ENCODE results near the gene HNF1B.

Gene HNF1B

DNA sequence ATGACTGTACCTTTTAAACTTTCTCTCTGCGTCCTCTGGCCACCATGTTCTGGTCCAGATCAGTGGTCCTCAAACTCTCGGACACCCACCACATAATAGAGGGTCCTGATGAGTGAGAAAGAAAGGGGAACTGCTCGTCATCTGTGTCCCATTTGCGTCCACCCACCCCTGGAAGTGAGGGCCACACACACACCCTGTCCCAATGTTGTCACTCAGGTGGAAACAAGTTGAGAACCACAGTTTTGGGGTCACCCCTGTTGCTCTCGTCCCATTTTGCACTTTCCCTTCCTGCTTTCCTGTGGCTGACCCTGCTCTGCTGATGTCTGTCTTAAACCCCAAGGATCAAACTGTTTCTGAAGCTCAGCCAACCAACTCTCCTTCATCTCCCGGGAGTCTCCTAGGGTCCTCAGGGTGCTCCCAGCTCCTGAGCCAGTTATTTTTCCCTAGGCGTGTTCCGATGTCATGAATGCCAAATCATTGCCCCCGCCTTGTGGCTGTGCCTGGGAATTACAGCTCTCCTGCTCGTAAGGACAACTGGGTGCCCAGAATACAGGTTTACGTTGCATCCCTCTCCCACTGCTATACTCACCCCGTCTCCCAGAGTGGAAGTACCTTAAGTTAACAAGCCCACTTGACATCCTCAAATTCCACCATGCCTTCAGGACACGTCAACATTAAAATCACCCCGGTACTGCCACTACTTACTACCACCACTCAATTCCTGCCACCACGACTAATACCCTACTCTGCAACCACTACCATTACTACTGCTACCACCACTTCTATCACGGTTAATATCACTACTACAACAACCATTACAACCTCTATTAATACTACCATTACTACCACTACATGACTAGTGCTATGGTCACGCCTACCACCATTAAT, 26.0 kb upstream of the HNF1B start:
- H3K27ac ChIP-seq, result no peak overlapping the region
- no peak for TF ChIP-seq ZFX (IDR thresholded peaks at IDR 0.05)
- TF ChIP-seq, protein P1, sequence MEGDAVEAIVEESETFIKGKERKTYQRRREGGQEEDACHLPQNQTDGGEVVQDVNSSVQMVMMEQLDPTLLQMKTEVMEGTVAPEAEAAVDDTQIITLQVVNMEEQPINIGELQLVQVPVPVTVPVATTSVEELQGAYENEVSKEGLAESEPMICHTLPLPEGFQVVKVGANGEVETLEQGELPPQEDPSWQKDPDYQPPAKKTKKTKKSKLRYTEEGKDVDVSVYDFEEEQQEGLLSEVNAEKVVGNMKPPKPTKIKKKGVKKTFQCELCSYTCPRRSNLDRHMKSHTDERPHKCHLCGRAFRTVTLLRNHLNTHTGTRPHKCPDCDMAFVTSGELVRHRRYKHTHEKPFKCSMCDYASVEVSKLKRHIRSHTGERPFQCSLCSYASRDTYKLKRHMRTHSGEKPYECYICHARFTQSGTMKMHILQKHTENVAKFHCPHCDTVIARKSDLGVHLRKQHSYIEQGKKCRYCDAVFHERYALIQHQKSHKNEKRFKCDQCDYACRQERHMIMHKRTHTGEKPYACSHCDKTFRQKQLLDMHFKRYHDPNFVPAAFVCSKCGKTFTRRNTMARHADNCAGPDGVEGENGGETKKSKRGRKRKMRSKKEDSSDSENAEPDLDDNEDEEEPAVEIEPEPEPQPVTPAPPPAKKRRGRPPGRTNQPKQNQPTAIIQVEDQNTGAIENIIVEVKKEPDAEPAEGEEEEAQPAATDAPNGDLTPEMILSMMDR (conservative IDR thresholded peaks at IDR 0.05), result peak; percentile 90

DNA sequence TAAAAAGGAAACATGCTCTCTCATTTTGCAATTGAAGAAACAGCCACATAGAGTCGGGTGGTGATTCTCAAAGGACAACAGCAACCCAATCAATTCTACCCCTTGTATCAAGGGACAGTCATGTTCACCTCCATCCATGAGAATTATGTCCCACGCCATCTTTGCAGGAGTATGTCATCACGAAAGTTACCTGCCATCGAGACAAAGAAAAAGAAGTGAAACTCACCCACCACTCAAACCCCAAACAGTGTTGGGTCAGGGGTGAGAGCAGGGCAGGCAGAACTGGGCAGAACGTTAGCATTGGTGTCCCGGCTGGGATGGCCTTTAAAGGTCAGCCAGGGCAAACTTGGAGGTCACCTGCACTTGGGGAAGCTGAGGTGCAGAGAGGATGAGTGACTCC, 24.2 kb upstream of the HNF1B start:
- H3K27ac ChIP-seq, result no peak overlapping the region
- no peak for TF ChIP-seq ZFX (IDR thresholded peaks at IDR 0.05)
- TF ChIP-seq, protein P1 (conservative IDR thresholded peaks at IDR 0.05), result no peak

DNA sequence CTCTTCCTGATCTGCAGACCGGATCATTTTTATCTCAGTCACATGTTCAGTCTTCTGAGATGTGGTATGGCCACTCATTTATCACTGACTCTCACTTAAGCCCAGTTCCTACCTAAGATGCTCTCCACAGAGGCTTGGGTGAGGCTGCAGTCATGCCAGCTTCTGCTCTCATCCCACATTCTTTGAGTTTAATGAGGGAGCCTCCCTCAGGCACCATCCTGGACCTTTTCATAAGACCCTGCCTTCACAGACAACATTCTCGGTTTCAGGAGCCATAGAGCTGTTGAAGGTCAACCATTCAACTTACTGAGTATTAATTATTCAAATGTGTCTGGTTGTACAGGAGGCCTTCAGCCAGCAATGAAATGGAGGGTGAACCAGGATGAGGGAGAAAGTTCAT, 23.6 kb upstream of the HNF1B start:
- no peak overlapping the region for H3K27ac ChIP-seq
- TF ChIP-seq ZFX (IDR thresholded peaks at IDR 0.05), result no peak
- TF ChIP-seq, protein P1 (conservative IDR thresholded peaks at IDR 0.05), result no peak

DNA sequence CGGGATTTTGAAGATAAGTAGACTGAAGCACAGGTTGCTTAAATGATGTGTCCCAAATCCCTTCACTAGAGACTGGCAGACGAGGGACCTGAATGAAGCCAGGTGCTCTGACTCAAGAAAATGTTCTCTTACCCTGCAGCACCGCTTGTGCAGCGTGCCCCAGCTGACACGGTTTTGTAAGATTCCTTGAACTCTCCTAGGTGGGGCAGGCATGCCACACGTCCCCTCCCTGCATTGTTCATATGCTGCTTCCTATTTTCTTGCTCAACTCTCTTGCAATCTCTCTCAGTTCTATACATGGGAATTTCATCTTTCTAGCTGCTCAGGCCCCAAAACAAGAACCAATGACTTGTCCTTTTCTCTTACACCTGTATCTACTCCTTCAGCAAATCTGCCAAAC, 22.1 kb upstream of the HNF1B start:
- no peak overlapping the region for H3K27ac ChIP-seq
- TF ChIP-seq, protein P1 (conservative IDR thresholded peaks at IDR 0.05), result no peak
- no peak for TF ChIP-seq ZFX (IDR thresholded peaks at IDR 0.05)

DNA sequence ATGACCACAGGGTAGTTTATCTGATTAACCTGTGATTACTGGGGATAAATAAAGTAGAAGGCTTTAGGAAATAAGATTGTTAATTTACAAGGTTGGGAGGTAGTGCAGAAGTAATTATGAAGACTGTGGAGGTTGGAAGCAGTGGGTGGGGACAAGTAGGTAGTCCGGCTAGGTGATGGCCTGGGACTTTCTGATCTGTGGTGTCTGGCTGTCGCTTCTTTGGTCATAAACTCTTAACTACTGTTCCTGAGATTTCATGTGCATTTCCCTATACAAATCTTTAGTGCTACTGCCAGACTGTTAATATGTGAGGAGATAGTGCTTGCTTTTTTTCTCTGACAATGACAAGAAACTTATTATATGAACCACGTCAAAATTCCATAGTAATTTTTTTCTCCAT, 19.5 kb upstream of the HNF1B start:
- no peak overlapping the region for H3K27ac ChIP-seq
- TF ChIP-seq, protein P1 (conservative IDR thresholded peaks at IDR 0.05), result no peak

DNA sequence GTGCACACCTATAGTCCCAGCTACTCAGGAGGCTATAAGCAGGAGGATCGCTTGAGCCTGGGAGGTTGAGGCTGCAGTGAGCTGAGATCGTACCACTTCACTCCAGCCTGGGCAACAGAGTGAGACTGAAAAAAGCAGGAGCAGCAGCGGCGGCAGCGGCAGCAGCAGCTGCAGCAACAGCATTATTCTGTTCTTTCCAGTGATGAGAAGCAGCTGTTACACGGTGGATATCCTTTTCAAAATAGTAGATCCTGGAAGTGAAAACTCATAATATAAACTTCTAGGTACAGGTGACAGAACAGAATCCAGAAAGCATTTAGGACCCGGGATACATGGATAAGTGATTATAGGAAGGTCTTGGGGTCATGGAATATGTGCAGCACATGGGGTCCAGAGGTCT, 17.8 kb upstream of the HNF1B start:
- no peak for TF ChIP-seq ZFX (IDR thresholded peaks at IDR 0.05)

DNA sequence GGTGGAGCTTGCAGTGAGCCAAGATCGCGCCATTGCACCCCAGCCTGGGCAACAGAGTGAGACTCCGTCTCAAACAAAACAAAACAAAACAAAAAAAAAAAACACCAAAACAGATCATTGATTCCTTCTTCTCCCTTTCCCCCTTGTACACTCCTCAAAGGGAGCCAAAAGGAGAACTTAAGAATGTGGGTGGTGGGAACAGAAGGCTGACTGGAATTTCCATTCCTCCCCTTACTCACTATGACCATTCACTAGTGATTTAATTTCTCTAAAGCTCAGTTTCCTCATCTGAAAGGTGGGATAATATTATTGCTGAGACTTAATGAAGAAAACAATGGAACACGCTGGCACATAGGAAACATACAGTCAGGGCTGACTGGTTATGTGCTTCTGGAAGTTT, 17.1 kb upstream of the HNF1B start:
- no peak for TF ChIP-seq ZFX (IDR thresholded peaks at IDR 0.05)
- TF ChIP-seq, protein P1 (conservative IDR thresholded peaks at IDR 0.05), result no peak
- no peak overlapping the region for H3K27ac ChIP-seq

More for the DNA sequence above, 17.8 kb upstream of the HNF1B start:
- H3K27ac ChIP-seq, result no peak overlapping the region

DNA sequence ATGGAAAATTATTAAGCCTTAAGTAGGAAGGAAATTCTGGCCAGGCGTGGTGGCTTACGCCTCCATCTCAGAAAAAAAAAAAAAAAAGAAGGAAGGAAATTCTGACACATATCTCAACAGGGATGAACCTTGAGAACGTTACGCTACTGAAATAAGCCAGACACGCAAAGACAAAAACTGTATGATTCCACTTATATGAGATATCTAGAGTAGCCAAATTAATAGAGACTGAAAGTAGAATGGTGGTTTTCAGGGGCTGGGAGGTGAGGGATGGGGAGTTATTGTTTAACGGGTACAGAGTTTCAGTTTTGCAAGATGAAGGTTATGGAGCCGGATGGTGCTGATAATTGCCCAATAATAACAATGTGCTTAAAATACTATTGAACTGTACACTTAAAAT, 16.2 kb upstream of the HNF1B start:
- no peak overlapping the region for H3K27ac ChIP-seq
- TF ChIP-seq, protein P1 (conservative IDR thresholded peaks at IDR 0.05), result no peak
- TF ChIP-seq ZFX (IDR thresholded peaks at IDR 0.05), result no peak

Measured in C4-2B (cell line).